Right lobe of liver (tissue), 6 donors: ENCODE data around the gene TRAPPC2B. TPM values are rescaled to one million over a fixed set of nuclear protein-coding genes. Genes with fewer than 3 reads are reported as not detected.

Experiments used
- ATAC-seq, 4 donors: fragments of 200-7000 bp; cut with Tn5 transposase; one replicate each; pipeline ENCODE4 v1.9.1; 2020; ENCODE audit warnings: mild to moderate bottlenecking in 4 of 4, moderate library complexity in 4 of 4
- DNase-seq, 3 donors: peaks; one replicate each; pipeline ENCODE4 v3.0.0-alpha.2; 2020
- H3K27ac ChIP-seq, 3 donors: fragments of 200-600 bp; one replicate each; pipeline ENCODE4 v1.8.0; 2022
- H3K27me3 ChIP-seq, 2 donors: fragments of 200-600 bp; one replicate each; pipeline ENCODE4 v1.8.0; 2022
- H3K36me3 ChIP-seq, 4 donors: fragments of 200-600 bp; sonication (generic) in 1 of 4; one replicate each; pipeline versions ENCODE4 v1.5.1 to v1.8.0; 2017 to 2022; ENCODE audit warnings: control low read depth in 1 of 4
- H3K4me1 ChIP-seq, 4 donors: fragments of 200-600 bp; sonication (generic) in 1 of 4; one replicate each; pipeline versions ENCODE4 v1.5.1 to v1.8.0; 2017 to 2022; ENCODE audit warnings: control low read depth in 1 of 4
- H3K4me3 ChIP-seq, 3 donors: fragments of 200-600 bp; one replicate each; pipeline ENCODE4 v1.8.0; 2022
- H3K9me3 ChIP-seq, 4 donors: fragments of 200-600 bp; sonication (generic) in 1 of 4; one replicate each; pipeline versions ENCODE4 v1.5.1 to v1.8.0; 2017 to 2022; ENCODE audit warnings: control low read depth in 1 of 4
- POLR2A ChIP-seq: fragments of 450-650 bp; IDR thresholded peaks from one replicate; pipeline ENCODE4 v1.6.1; 2017; ENCODE audit warnings: antibody characterized with exemption, mild to moderate bottlenecking
- WGBS: methylation state at CpG from one replicate; pipeline ENCODE4 v1.1.6; 2018; ENCODE audit warnings: low coverage, low lambda C conversion rate; ENCODE audit not compliant: insufficient coverage; ENCODE audit errors: missing lambda C conversion rate; 5-methylcytosine and 5-hydroxymethylcytosine counted together
- intact Hi-C, 2 donors: fragments of 100-400 bp; cut with DNase I; formaldehyde crosslinking; loops; one replicate each; pipeline versions ENCODE4 v1.11.2 to v1.14.1; 2022
- long read RNA-seq: library from polyadenylated mRNA; unstranded; transcript quantifications from one replicate; pipeline ENCODE4 v2.0.0, GENCODE V29; 2019
- total RNA-seq, 6 experiments: library from RNA; depleted of rRNA in 2 of 6; stranded (reverse); fragments of >200 nt in 2 of 6; fragmentation: NEBNext Ultra II Directional in 3 of 6; extraction: Animal tissue kit (Norgen Biotek cat#: 25700) in 3 of 6; gene quantifications; one replicate each; pipeline versions ENCODE4 v1.1.0 to v1.2.4, GENCODE V29; 2016 to 2023
- TF ChIP-seq, protein P1 (sequence below), 4 donors: fragments of 200-600 bp in 3 of 4; fragments of 450-650 bp in 1 of 4; IDR thresholded peaks; one replicate each; pipeline versions ENCODE4 v1.5.1 to v1.8.0; 2016 to 2022; ENCODE audit warnings: antibody characterized with exemption in 4 of 4, mild to moderate bottlenecking in 2 of 4
- donor health status: DM: no; HTN: yes; CAD: no.
- donor health status: DM: no; HTN: no; CAD: no.
- donor health status: DM: no; HTN: no; CAD: no.
- donor health status: DM: no; HTN: yes; CAD: no.
- donor health status: DM: no; HTN: yes; CAD: no.

Gene TRAPPC2B
- 10 to 100 TPM in 1 of 6 experiments, 1 to 10 TPM in 5; 1.1 to 10.8 (median 3.1) TPM for total RNA-seq
- long read RNA-seq, transcript TRAPPC2B-201 (2 exons, 732 nt) = major isoform, 6 of 6 reads
- long read RNA-seq, partial matches to known transcripts = 0 of 6 reads
- long read RNA-seq, other reads (novel, unspliced or antisense) = 0 of 6 reads

GRCh38 chr19:57362997-57363687 is at the start of gene TRAPPC2B, which contains the start of gene ZNF547:
Gene TRAPPC2B, plus strand, starts transcription at chr19:57363551. Its CDS starts 1,283 bp downstream, at chr19:57364834.
Gene ZNF547, plus strand, starts transcription at chr19:57363551. Its CDS starts 5,005 bp downstream, at chr19:57368556.
- Histone ChIP-seq H3K4me3 (peak within 1 kb of the TSS; percentile 78 to 86 (median 82)), H3K36me3 (no peaks in the 10 kb centered on the region), H3K9me3 (no peaks in the 10 kb centered on the region), H3K27me3 (no peaks in the 10 kb centered on the region), H3K27ac (peak within 1 kb of the TSS; percentile 91 to 94 (median 93)), H3K4me1 (peaks cover 0 to 5% (median 2%) of the 10 kb centered on the region in 4 donors)
- peak; percentile 94 to 99 (median 96) for ATAC-seq
- 4% methylated on average over 27 of the region's 47 CpGs for WGBS
- intact Hi-C loops = no loop called here
- peak; percentile 97 to 99 (median 98) for DNase-seq
- TF ChIP-seq, protein P1, sequence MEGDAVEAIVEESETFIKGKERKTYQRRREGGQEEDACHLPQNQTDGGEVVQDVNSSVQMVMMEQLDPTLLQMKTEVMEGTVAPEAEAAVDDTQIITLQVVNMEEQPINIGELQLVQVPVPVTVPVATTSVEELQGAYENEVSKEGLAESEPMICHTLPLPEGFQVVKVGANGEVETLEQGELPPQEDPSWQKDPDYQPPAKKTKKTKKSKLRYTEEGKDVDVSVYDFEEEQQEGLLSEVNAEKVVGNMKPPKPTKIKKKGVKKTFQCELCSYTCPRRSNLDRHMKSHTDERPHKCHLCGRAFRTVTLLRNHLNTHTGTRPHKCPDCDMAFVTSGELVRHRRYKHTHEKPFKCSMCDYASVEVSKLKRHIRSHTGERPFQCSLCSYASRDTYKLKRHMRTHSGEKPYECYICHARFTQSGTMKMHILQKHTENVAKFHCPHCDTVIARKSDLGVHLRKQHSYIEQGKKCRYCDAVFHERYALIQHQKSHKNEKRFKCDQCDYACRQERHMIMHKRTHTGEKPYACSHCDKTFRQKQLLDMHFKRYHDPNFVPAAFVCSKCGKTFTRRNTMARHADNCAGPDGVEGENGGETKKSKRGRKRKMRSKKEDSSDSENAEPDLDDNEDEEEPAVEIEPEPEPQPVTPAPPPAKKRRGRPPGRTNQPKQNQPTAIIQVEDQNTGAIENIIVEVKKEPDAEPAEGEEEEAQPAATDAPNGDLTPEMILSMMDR (IDR thresholded peaks at IDR 0.05) = no peak
- TF ChIP-seq POLR2A = peak; percentile 65

DNA sequence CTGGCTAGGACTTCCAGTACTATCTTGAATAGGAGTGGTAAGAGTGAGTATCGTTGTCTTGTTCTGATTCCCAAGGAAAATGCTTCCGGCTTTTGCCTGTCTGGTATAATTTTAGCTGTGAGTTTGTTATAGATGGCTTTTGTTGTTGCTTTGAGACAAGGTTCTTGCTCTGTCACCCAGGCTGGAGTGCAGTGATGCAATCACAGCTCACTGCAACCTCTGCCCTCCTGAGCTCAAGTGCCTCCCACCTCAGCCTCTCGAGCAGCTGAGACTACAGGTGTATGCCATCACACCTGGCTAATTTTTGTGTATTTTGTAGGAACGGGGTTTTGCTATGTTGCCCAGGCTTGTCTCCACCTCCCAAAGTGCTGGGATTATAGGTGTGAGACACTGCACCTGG is 49.2 kb upstream of the TRAPPC2B start:
- H3K27ac ChIP-seq = no peak overlapping the region
- H3K36me3 ChIP-seq = no peaks in the 10 kb centered on the region
- TF ChIP-seq, protein P1 (IDR thresholded peaks at IDR 0.05) = no peak
- peaks cover 0 to 5% (median 0%) of the 10 kb centered on the region in 4 donors for H3K9me3 ChIP-seq
- intact Hi-C loops = no loop called here
- WGBS = 35% methylated on average over 4 of the region's 4 CpGs
- no peak for ATAC-seq
- H3K4me1 ChIP-seq = no peaks in the 10 kb centered on the region
- no peak for DNase-seq
- no peak overlapping the region for H3K4me3 ChIP-seq
- H3K27me3 ChIP-seq = no peaks in the 10 kb centered on the region

- 15% methylated on average over 20 of the region's 29 CpGs for WGBS
- no peaks in the 10 kb centered on the region for H3K36me3 ChIP-seq
- intact Hi-C loops = no loop called here
These were observed 45.8 kb upstream of the TRAPPC2B start for GRCh38 chr19:57317503-57317902.

GRCh38 chr19:57319869-57320179 is 43.5 kb upstream of the TRAPPC2B start:
- no peak for DNase-seq

More at GRCh38 chr19:57317503-57317902, 45.8 kb upstream of the TRAPPC2B start:
- no peak overlapping the region for H3K4me3 ChIP-seq
- no peaks in the 10 kb centered on the region for H3K27me3 ChIP-seq
- DNase-seq (no peak), ATAC-seq (no peak)
- no peak overlapping the region for H3K27ac ChIP-seq
- TF ChIP-seq, protein P1 (IDR thresholded peaks at IDR 0.05) = no peak
- no peak for TF ChIP-seq POLR2A
- H3K4me1 ChIP-seq = peaks cover 0 to 15% (median 0%) of the 10 kb centered on the region in 4 donors
- H3K9me3 ChIP-seq = no peaks in the 10 kb centered on the region

More at GRCh38 chr19:57319869-57320179, 43.5 kb upstream of the TRAPPC2B start:
- Histone ChIP-seq H3K27ac (peak overlapping the region; percentile 58 to 81 (median 71)), H3K27me3 (no peaks in the 10 kb centered on the region), H3K4me3 (peak overlapping the region; percentile 59 to 87 (median 77)), H3K4me1 (peaks cover 0 to 15% (median 0%) of the 10 kb centered on the region in 4 donors), H3K36me3 (peaks cover 0 to 13% (median 2%) of the 10 kb centered on the region in 4 donors), H3K9me3 (no peaks in the 10 kb centered on the region)
- intact Hi-C loops = no loop called here
- no CpG with 5 or more reads among the region's 1 CpG for WGBS
- TF ChIP-seq, protein P1 (IDR thresholded peaks at IDR 0.05) = no peak
- TF ChIP-seq POLR2A = no peak
- peak in 2 of 4 donors; percentile 42 to 52 for ATAC-seq
